Measurements from ENCODE around the gene KDM4C.

- TF ChIP-seq, protein P1, sequence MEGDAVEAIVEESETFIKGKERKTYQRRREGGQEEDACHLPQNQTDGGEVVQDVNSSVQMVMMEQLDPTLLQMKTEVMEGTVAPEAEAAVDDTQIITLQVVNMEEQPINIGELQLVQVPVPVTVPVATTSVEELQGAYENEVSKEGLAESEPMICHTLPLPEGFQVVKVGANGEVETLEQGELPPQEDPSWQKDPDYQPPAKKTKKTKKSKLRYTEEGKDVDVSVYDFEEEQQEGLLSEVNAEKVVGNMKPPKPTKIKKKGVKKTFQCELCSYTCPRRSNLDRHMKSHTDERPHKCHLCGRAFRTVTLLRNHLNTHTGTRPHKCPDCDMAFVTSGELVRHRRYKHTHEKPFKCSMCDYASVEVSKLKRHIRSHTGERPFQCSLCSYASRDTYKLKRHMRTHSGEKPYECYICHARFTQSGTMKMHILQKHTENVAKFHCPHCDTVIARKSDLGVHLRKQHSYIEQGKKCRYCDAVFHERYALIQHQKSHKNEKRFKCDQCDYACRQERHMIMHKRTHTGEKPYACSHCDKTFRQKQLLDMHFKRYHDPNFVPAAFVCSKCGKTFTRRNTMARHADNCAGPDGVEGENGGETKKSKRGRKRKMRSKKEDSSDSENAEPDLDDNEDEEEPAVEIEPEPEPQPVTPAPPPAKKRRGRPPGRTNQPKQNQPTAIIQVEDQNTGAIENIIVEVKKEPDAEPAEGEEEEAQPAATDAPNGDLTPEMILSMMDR (IDR thresholded peaks at IDR 0.05): no peak
- TF ChIP-seq POLR2A (IDR thresholded peaks at IDR 0.05): no peak
Measured at GRCh38 chr9:6960777-6961176, 203.0 kb downstream of the KDM4C start.

All from heart left ventricle (tissue), 13 donors.